ENCODE measurements around the gene PALM2AKAP2.

Gene PALM2AKAP2

DNA sequence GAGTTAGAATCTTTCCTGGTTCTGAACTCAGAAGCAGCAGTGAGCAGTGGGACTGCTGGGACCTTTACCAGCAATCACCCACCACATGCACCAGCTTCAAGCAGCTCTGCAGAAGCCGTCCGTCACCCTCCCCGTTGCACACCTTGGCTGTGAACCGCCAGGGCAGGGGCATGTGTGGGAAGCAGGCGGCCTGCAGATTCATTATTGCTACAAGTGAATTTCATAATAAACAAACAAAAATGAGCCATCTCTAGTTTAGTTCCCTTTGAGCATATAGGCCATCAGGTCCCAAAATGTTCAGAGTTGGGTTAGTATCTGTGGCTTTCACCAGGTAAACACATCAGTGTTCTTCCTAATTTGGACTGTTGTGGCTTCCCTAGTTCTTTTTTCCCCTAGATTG, 17.5 kb downstream of the PALM2AKAP2 start:
- no peaks in the 10 kb centered on the region for H3K27me3 ChIP-seq (ENCODE audit: insufficient read depth, low read length)
- no peaks in the 10 kb centered on the region for H3K79me2 ChIP-seq (ENCODE audit: insufficient read depth, low read length)

GRCh38 chr9:109799141-109799540, 19.1 kb downstream of the PALM2AKAP2 start:
- Histone ChIP-seq H4K20me1 (ENCODE audit: insufficient read depth, low read length) (no peaks in the 10 kb centered on the region), H3K4me2 (ENCODE audit: low read length) (no peak overlapping the region), H3K36me3 (ENCODE audit: insufficient read depth, low read length) (no peaks in the 10 kb centered on the region), H3K27me3 (ENCODE audit: insufficient read depth, low read length) (no peaks in the 10 kb centered on the region), H3K9me2 (ENCODE audit: low read depth, low read length) (no peaks in the 10 kb centered on the region), H3F3A (ENCODE audit: insufficient read depth, low read length) (no peaks in the 10 kb centered on the region), H3K9ac (ENCODE audit: low read length) (no peak overlapping the region), H3K4me3 (ENCODE audit: low read depth, low read length, poor library complexity, severe bottlenecking) (no peak overlapping the region), H2AFZ (ENCODE audit: low read length) (no peak overlapping the region), H3K79me2 (ENCODE audit: insufficient read depth, low read length) (no peaks in the 10 kb centered on the region), H3K9me3 (ENCODE audit: low read length) (no peaks in the 10 kb centered on the region), H3K4me1 (ENCODE audit: insufficient read depth, low read length, severe bottlenecking) (no peaks in the 10 kb centered on the region), H3K27ac (ENCODE audit: low read depth, low read length, poor library complexity, severe bottlenecking) (no peak overlapping the region)
- TF ChIP-seq, protein P1, sequence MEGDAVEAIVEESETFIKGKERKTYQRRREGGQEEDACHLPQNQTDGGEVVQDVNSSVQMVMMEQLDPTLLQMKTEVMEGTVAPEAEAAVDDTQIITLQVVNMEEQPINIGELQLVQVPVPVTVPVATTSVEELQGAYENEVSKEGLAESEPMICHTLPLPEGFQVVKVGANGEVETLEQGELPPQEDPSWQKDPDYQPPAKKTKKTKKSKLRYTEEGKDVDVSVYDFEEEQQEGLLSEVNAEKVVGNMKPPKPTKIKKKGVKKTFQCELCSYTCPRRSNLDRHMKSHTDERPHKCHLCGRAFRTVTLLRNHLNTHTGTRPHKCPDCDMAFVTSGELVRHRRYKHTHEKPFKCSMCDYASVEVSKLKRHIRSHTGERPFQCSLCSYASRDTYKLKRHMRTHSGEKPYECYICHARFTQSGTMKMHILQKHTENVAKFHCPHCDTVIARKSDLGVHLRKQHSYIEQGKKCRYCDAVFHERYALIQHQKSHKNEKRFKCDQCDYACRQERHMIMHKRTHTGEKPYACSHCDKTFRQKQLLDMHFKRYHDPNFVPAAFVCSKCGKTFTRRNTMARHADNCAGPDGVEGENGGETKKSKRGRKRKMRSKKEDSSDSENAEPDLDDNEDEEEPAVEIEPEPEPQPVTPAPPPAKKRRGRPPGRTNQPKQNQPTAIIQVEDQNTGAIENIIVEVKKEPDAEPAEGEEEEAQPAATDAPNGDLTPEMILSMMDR (IDR thresholded peaks at IDR 0.05; ENCODE audit: low read length), result no peak
- no peak for TF ChIP-seq EZH2 (IDR thresholded peaks at IDR 0.05; ENCODE audit: borderline replicate concordance, low read length)

More for the DNA sequence above, 17.5 kb downstream of the PALM2AKAP2 start:
- H3K9me3 ChIP-seq (ENCODE audit: low read length), result no peaks in the 10 kb centered on the region
- no peak overlapping the region for H3K9ac ChIP-seq (ENCODE audit: low read length)
- TF ChIP-seq, protein P1 (IDR thresholded peaks at IDR 0.05; ENCODE audit: low read length), result no peak
- TF ChIP-seq EZH2 (IDR thresholded peaks at IDR 0.05; ENCODE audit: borderline replicate concordance, low read length), result no peak
- H3K4me2 ChIP-seq (ENCODE audit: low read length), result no peak overlapping the region
- H3K4me3 ChIP-seq (ENCODE audit: low read depth, low read length, poor library complexity, severe bottlenecking), result no peak overlapping the region
- H2AFZ ChIP-seq (ENCODE audit: low read length), result no peak overlapping the region
- H4K20me1 ChIP-seq (ENCODE audit: insufficient read depth, low read length), result no peaks in the 10 kb centered on the region
- H3F3A ChIP-seq (ENCODE audit: insufficient read depth, low read length), result no peaks in the 10 kb centered on the region
- H3K36me3 ChIP-seq (ENCODE audit: insufficient read depth, low read length), result no peaks in the 10 kb centered on the region
- no peaks in the 10 kb centered on the region for H3K9me2 ChIP-seq (ENCODE audit: low read depth, low read length)
- H3K4me1 ChIP-seq (ENCODE audit: insufficient read depth, low read length, severe bottlenecking), result no peaks in the 10 kb centered on the region
- no peak overlapping the region for H3K27ac ChIP-seq (ENCODE audit: low read depth, low read length, poor library complexity, severe bottlenecking)

DNA sequence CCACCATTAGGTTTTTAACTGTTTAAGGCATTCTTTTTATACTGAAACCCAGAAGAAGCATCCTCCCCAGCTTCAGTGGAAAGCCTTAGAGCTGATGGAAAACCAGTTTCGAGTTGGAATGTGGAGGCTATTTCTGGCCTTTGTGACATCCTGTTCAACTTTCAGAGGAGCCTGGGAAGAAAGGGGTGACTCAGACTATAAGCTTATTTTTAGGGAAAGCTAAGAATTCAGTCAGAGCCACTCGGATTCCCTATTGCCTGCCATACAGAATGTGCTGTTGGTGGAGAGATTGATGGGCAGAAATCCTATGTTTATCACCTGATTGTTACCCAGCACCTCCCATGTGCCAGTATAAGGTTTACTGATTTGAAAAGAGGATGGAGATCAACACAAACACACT, 19.8 kb downstream of the PALM2AKAP2 start:
- Histone ChIP-seq H3K27ac (ENCODE audit: low read depth, low read length, poor library complexity, severe bottlenecking) (no peak overlapping the region), H3K27me3 (ENCODE audit: insufficient read depth, low read length) (no peaks in the 10 kb centered on the region), H3F3A (ENCODE audit: insufficient read depth, low read length) (no peaks in the 10 kb centered on the region), H3K4me3 (ENCODE audit: low read depth, low read length, poor library complexity, severe bottlenecking) (no peak overlapping the region), H3K9ac (ENCODE audit: low read length) (no peak overlapping the region), H3K4me2 (ENCODE audit: low read length) (no peak overlapping the region), H3K36me3 (ENCODE audit: insufficient read depth, low read length) (no peaks in the 10 kb centered on the region), H3K4me1 (ENCODE audit: insufficient read depth, low read length, severe bottlenecking) (no peaks in the 10 kb centered on the region), H3K9me2 (ENCODE audit: low read depth, low read length) (no peaks in the 10 kb centered on the region), H2AFZ (ENCODE audit: low read length) (no peak overlapping the region), H4K20me1 (ENCODE audit: insufficient read depth, low read length) (no peaks in the 10 kb centered on the region), H3K9me3 (ENCODE audit: low read length) (no peaks in the 10 kb centered on the region), H3K79me2 (ENCODE audit: insufficient read depth, low read length) (no peaks in the 10 kb centered on the region)
- TF ChIP-seq, protein P1 (IDR thresholded peaks at IDR 0.05; ENCODE audit: low read length), result no peak
- no peak for TF ChIP-seq EZH2 (IDR thresholded peaks at IDR 0.05; ENCODE audit: borderline replicate concordance, low read length)

Data from OCI-LY1 (cell line).